ENCODE measurements around the gene SCRN1.
"Not testable (repeated sequence)": the region's sequence is repeated elsewhere in the genome, so short reads cannot be mapped to it uniquely, and the experiment has no call there.

The SCRN1 gene

DNA sequence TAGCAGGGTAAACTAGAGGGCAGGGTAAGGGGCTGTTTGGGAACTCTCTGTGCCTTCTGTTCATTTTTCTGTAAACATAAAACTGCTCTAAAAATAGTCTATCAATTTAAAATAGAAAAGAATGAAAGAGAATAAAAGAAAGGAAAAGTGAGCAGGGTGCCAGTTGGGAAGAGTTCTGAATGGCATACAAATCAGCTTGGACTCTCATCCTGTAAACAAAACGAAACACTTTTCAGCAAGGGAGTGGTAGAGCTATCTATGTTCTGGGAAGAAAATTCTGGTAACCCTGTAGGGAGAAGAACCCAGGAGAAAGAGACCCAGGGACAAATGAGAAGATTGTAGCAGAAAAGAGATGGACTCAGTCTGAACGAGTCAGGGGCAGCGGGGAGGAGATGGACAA, 24.6 kb downstream of the SCRN1 start:
- DNase-seq = no peak

GRCh38 chr7:29962035-29962434, 27.6 kb downstream of the SCRN1 start:
- no peak for DNase-seq

DNA sequence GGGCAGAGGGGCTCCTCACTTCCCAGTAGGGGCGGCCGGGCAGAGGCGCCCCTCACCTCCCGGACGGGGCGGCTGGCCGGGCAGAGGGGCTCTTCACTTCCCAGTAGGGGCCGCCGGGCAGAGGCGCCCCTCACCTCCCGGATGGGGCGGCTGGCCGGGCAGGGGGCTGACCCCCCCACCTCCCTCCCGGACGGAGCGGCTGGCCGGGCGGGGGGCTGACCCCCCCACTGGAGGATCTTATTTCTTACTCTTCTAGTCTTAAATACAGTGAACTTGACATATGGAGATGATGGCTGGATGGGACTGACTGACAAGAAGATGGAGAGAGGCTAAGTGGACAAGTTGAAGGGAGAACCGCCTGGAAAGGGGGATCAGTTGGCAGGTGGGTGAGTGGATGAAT, 28.0 kb downstream of the SCRN1 start:
- DNase-seq = not testable (repeated sequence)

DNA sequence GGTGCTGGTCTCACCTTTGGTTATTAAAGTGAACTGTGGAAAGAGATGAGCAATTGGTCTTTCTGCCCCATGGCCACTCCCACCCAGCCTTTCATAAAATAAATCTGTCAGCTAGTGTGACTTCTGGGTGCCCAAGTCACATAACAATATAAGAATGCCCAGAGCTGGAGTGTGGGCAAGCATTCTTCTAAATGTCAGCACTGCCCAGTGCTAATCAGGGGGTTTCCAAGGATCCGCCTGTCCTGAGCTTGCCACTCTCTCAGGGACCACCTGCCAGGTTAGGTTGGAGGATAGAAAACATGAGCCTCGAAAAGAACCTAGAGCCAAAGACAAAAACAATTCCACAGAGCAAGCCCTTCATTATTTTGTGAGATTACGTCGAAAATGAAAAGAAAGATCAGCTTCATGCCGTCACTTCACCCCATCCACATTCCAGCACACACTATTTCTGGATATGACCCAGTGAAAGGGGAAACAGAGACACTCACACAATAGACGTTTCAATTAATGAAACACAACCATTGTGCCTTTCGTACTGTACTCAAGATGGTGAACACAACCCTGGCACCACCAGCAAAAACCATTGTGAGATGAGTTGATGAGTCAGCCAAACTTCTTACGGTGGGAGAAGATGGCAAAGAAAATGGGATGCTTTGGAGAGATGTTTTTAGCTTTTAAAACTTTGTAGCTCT, 30.8 kb downstream of the SCRN1 start:
- no peak for DNase-seq

DNA sequence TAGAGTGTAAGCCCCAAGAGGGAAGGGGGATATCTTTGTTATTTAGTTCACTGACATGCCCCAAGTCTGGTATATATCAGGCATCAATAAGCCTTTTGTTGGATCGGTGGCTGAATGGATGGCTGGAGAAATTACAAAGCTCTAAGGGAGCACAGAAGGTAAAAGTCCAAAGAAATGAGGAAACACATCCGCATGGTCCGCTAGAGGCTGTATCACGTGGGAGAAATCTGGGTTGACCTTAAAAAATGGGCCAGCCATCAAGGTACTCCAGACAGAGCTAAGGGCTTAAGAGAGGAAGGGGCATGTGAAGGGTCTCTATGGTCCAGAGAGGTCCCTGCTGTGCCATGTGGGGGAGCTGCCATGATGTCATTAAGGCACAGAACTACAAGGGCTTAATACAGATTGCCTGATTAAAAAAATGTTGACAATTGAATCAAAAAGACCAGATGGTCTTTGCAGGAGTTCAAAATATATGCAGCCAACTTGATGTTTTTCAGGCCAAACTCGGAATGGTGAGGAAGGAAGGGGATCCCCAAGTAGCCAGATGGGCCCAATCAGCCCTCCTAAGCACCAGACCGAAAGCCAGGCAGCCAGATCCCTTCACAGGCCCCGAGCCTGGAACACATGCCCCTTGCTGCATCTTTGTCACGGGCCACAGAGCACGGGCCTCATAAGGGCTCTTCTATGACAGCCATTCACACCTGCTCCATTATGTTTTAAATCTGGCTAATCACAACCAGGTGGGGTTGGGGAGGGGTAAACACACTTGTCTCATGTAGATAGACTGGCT, 31.9 kb downstream of the SCRN1 start:
- DNase-seq = no peak

GRCh38 chr7:29956487-29956836, 33.1 kb downstream of the SCRN1 start:
- no peak for DNase-seq

DNA sequence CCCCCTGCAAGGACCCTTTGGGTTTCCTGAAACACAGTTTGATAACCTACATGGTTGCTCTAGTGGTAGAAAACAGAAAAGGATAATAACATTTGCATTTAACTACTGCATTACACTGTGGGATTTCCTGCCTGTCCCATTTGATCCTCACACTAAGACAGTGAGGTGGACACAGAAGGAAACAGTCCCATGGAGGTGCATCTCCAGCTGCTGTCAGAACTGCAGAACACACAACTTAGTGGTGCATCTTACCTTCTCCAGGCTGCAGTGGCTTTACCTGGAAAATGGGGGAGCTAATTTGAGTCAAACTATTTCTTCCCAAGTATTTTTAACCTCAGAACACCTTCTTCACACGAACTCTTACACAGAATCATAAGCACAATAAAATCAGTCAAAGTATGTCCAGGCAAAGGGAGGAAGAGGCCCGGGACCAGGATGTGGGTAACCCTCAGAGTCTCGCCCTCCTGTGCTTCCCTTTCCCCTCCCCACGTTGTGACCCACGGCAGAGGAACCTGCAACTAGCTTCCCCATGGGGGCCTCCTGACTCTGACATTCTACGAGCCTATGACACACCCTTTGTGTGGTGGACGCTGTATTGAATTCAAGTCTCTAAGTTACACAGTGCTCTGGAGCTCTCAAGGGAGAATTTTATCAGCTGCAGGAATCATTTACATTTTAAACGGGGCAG, 33.7 kb downstream of the SCRN1 start:
- no peak for DNase-seq

DNA sequence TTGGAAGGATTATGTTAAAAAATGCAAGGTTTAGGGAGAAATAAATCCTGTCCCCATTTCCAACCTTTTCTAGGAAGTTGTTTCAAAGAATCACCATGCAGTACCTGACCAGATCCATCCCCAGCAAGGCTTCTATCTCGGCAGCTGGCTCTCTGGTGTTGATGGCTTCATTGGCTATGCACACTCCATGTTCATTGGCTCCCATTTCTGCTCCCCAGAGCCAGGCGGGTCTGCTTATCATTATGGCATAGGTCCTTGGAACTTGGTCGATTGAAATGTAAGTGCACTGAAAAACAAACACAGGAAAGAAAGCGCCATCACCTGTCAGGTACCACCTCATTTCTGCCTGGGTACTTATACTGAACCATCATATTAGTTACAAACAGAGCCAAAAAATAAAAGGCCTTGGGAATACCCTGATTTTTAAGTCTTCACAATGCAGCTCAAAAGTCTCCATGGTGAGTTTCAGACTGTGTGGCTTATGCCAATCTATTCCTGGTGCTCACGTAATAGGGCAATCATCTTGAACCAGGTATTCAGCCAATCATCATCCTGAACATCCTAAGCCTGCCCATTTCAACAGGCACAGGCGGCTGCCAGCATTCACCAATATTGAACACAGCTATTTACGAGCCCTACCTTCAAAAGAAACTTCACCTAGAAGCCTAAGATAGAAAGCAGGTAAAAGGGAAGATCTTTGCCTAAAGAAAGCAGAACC, 34.4 kb downstream of the SCRN1 start:
- DNase-seq = no peak

DNA sequence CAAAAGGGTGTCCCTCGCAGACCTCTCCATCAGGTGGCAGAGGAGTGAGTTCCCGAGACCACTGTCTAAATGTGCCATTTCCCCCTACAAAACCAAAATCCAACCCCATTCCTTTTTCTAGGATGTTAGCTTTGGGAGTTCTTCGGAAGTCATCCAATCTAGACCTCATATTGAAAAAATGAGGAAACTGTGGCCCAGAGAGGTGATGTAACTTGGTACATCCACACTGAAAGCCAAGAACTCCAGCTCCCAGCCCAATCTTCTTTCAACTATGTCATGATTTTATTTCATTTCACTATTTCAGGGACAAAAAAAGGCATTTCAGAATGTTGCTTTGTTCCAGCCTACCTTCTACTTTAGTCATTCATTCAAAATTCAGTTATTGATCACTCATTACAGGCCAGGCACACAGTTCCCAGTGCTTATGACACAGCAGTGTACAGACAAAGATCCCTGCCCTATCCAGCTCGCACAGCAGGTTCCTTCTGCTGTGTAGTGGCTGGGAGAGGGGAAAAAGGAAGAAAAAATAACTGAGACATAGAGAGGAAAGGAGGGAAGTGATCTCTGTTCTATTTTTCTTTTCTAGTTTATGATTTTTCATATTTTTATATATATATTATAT, 35.8 kb downstream of the SCRN1 start:
- no peak for DNase-seq

DNA sequence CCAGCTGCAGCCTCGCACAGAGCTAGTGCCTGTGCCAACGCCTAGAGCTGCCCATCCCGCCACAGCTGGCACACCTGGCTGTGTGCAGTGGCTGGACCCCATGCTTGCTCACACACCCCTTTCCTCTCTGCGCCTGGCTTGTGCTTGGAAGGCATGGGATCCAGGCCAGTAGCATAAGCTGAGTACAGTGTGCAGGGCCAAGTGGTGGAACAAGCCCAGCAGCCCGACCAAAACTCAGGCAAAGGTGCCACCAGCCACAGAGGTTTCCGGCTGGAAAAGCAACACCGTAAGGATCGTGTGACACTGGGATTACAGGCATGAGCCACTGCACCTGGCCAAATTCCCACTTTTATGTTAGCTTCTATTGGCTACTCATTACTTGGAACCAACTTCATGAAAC, 38.4 kb downstream of the SCRN1 start:
- no peak for DNase-seq

GRCh38 chr7:29950480-29950879, 39.1 kb downstream of the SCRN1 start:
- DNase-seq = no peak

DNA sequence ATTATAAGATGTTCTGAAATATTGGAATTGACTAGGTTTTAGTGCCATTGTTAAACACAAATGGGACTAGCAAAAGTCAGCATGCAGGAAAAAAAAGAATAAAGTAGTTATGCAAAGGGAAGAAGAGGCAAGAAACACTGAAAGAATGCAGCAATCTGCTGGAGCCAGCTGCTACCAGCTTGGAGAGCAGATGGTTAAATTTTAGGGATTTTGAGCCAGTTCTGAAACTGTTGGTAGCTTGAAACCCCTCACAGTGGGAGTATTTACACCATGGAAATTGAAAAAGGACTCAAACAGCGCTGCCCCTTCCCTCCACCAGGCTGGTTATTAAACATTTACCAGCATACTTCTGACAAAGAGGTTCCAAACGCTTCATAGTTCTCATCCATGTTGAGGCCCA, 41.0 kb downstream of the SCRN1 start:
- no peak for DNase-seq

DNA sequence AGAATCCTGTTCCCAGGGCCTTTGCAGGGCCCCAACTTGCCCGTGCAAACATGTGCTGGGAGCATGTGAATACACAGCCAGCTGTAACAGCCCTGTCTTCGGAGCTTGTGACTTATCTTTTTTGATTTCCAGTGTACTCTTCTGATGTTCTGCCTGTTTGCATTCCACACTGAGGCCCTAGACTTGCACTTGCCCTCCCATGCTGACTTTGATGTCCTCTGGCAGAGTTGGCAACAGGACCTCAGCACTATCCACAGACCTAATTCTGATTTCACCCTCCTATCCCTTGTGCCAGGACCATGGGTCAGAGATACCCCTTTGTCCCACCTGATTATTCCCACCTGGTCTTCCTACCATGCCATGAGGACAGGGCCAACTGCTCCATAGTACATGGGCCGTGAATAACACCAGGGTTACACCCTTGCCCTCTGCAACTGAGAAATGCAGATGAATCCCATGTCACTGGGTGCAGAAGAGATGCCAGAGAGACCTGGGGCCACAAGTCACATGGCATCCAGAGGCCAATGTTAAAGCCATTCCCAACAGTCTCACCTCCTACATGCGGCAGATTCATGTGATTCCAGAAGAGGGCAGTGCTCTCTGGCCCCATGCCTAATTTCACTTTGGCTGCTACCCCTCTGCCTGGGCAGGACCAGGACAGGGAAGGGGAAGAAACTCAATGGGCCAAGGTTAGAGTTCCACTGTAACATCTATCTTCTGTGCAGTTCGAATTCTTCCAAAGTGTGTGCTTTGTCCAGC, 43.0 kb downstream of the SCRN1 start:
- no peak for DNase-seq

- DNase-seq = no peak
Observed at GRCh38 chr7:29945259-29945809, 44.3 kb downstream of the SCRN1 start.

- DNase-seq = no peak
Observed at GRCh38 chr7:29940199-29940598, 49.4 kb downstream of the SCRN1 start.

DNA sequence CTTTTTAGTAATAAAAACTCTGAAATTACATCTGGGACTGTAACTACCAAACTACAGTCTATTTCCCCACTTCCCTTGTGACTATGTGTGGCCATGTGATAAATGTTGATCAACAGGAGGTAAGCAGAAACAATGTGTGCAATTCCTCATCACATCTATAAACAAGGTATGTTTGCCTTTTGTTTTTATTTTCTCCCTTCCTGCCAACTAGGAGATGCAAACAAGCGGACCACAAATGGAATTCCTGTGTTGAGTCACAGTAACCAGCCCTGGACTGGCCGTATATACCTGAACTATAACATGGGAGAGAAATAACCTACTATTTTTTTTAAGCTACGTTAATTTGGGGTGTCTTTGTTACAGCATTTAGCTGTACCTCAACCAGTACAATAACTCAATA, 52.5 kb downstream of the SCRN1 start:
- no peak for DNase-seq

GRCh38 chr7:29935111-29935510, 54.5 kb downstream of the SCRN1 start:
- DNase-seq = no peak

GRCh38 chr7:29929018-29929807, 60.4 kb downstream of the SCRN1 start:
- no peak for DNase-seq

GRCh38 chr7:29926741-29927140, 62.9 kb downstream of the SCRN1 start:
- DNase-seq = no peak

DNA sequence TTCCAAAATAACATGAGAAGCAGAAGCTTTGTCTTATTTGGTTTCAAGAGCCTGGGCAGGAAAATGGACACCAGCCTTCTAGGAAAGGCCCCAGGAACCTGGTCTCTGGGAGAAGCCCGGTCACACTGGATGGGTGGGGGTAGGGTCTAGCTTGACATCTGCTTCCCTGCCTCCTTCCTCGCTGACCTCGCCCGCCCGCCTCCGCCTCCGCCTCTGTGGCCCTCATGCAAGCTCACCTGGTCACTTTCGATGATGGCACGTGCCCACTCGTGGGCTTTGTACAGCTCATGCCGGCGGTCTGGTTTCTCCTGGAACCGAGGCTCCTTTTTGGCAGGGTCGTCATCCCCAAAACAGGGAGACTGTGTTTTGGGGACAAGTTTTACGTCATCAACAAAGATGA, 63.4 kb downstream of the SCRN1 start:
- DNase-seq = no peak

- no peak for DNase-seq
Observed at GRCh38 chr7:29924684-29925083, 64.9 kb downstream of the SCRN1 start.

Data from NCI-H2081 treated with DMSO at 0.1 percent for 48 hours (cell line).